Measurements from ENCODE around the gene ATXN7. TPM values are rescaled to one million over a fixed set of nuclear protein-coding genes. Genes with fewer than 3 reads are reported as not detected.

The ATXN7 gene
- polyA plus RNA-seq, 1 donor from 2014 or later, result 6.7 TPM

DNA sequence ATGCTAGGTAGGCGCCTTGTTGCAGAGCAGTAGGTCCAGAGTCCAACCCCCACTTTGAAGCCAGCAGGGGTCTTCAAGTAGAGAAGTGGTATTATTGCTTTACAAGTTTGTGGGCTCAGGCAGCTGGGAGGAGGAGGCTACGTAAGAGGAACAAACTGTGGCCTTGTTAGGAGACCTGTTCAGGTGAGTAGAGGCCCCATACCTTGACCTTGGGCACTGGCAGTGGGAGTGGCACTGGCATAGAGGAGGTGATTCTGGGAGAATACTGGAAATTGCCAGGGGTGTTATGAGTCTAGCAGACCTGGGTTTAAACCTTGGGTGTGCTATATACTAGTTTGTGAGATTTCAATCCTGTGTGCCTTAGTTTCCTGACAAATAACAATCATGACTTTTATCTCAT, 83.1 kb downstream of the ATXN7 start:
- Histone ChIP-seq H3K27ac (ENCODE audit: low read length) (no peak overlapping the region), H3K9me3 (ENCODE audit: low read length) (no peaks in the 10 kb centered on the region), H3K27me3 (ENCODE audit: insufficient read depth, low read depth, low read length) (no peaks in the 10 kb centered on the region), H3K79me2 (replicated peaks; ENCODE audit: insufficient read depth, low read length) (no peaks in the 10 kb centered on the region), H3F3A (ENCODE audit: insufficient read depth, low read length, poor library complexity, severe bottlenecking) (no peaks in the 10 kb centered on the region), H3K4me2 (ENCODE audit: low read length) (no peak overlapping the region), H2AFZ (ENCODE audit: low read depth, low read length) (no peak overlapping the region), H3K9ac (ENCODE audit: low read length) (no peak overlapping the region), H4K20me1 (ENCODE audit: insufficient read depth) (no peaks in the 10 kb centered on the region), H3K4me3 (ENCODE audit: low read length) (no peak overlapping the region), H3K9me2 (ENCODE audit: insufficient read depth, low read length) (no peaks in the 10 kb centered on the region), H3K36me3 (ENCODE audit: insufficient read depth, low read length) (no peaks in the 10 kb centered on the region)
- TF ChIP-seq SMC3 (conservative IDR thresholded peaks at IDR 0.05; ENCODE audit: poor library complexity), result no peak
- TF ChIP-seq EZH2 (IDR thresholded peaks at IDR 0.05; ENCODE audit: borderline replicate concordance, insufficient read depth, low read length, poor library complexity, severe bottlenecking), result no peak
- TF ChIP-seq, protein P1, sequence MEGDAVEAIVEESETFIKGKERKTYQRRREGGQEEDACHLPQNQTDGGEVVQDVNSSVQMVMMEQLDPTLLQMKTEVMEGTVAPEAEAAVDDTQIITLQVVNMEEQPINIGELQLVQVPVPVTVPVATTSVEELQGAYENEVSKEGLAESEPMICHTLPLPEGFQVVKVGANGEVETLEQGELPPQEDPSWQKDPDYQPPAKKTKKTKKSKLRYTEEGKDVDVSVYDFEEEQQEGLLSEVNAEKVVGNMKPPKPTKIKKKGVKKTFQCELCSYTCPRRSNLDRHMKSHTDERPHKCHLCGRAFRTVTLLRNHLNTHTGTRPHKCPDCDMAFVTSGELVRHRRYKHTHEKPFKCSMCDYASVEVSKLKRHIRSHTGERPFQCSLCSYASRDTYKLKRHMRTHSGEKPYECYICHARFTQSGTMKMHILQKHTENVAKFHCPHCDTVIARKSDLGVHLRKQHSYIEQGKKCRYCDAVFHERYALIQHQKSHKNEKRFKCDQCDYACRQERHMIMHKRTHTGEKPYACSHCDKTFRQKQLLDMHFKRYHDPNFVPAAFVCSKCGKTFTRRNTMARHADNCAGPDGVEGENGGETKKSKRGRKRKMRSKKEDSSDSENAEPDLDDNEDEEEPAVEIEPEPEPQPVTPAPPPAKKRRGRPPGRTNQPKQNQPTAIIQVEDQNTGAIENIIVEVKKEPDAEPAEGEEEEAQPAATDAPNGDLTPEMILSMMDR (IDR thresholded peaks at IDR 0.05; ENCODE audit: poor library complexity, severe bottlenecking), result no peak
- no peak for TF ChIP-seq RAD21 (conservative IDR thresholded peaks at IDR 0.05)
- no peak for TF ChIP-seq TAF1 (IDR thresholded peaks at IDR 0.05; ENCODE audit: low read depth)
- TF ChIP-seq POLR2AphosphoS5 (IDR thresholded peaks at IDR 0.05), result no peak
- TF ChIP-seq, protein P2, sequence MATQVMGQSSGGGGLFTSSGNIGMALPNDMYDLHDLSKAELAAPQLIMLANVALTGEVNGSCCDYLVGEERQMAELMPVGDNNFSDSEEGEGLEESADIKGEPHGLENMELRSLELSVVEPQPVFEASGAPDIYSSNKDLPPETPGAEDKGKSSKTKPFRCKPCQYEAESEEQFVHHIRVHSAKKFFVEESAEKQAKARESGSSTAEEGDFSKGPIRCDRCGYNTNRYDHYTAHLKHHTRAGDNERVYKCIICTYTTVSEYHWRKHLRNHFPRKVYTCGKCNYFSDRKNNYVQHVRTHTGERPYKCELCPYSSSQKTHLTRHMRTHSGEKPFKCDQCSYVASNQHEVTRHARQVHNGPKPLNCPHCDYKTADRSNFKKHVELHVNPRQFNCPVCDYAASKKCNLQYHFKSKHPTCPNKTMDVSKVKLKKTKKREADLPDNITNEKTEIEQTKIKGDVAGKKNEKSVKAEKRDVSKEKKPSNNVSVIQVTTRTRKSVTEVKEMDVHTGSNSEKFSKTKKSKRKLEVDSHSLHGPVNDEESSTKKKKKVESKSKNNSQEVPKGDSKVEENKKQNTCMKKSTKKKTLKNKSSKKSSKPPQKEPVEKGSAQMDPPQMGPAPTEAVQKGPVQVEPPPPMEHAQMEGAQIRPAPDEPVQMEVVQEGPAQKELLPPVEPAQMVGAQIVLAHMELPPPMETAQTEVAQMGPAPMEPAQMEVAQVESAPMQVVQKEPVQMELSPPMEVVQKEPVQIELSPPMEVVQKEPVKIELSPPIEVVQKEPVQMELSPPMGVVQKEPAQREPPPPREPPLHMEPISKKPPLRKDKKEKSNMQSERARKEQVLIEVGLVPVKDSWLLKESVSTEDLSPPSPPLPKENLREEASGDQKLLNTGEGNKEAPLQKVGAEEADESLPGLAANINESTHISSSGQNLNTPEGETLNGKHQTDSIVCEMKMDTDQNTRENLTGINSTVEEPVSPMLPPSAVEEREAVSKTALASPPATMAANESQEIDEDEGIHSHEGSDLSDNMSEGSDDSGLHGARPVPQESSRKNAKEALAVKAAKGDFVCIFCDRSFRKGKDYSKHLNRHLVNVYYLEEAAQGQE (IDR thresholded peaks at IDR 0.05; ENCODE audit: borderline replicate concordance), result no peak
- TF ChIP-seq EP300 (conservative IDR thresholded peaks at IDR 0.05; ENCODE audit: poor library complexity, severe bottlenecking), result no peak
- TF ChIP-seq MXI1 (conservative IDR thresholded peaks at IDR 0.05; ENCODE audit: poor library complexity, severe bottlenecking), result no peak

DNA sequence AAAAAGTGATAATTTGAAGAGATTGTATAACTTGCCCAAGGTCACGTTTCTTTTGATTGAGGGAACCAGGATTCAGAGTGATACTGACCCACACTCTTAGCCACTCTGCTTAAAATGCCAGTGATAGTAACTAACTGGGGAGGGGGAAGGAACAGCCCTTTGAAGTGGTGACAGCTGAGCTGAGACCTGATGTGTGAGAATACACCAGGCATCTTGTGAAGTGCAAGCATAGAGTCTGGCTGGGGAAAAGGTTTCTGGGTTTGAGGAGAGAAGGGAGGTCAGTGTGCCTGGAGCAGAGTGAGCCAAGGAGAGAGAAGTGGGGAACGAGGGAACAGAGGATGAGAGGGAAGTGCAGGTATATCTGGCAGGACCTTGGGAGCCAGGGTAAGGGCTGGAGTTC, 83.9 kb downstream of the ATXN7 start:
- Histone ChIP-seq H3K27ac (ENCODE audit: low read length) (no peak overlapping the region), H3F3A (ENCODE audit: insufficient read depth, low read length, poor library complexity, severe bottlenecking) (no peaks in the 10 kb centered on the region), H2AFZ (ENCODE audit: low read depth, low read length) (no peak overlapping the region), H3K79me2 (replicated peaks; ENCODE audit: insufficient read depth, low read length) (no peaks in the 10 kb centered on the region), H3K9ac (ENCODE audit: low read length) (no peak overlapping the region), H4K20me1 (ENCODE audit: insufficient read depth) (no peaks in the 10 kb centered on the region), H3K36me3 (ENCODE audit: insufficient read depth, low read length) (no peaks in the 10 kb centered on the region), H3K4me3 (ENCODE audit: low read length) (no peak overlapping the region), H3K4me2 (ENCODE audit: low read length) (no peak overlapping the region), H3K9me2 (ENCODE audit: insufficient read depth, low read length) (no peaks in the 10 kb centered on the region), H3K9me3 (ENCODE audit: low read length) (no peaks in the 10 kb centered on the region), H3K27me3 (ENCODE audit: insufficient read depth, low read depth, low read length) (no peaks in the 10 kb centered on the region)
- TF ChIP-seq EP300 (conservative IDR thresholded peaks at IDR 0.05; ENCODE audit: poor library complexity, severe bottlenecking), result no peak
- no peak for TF ChIP-seq TAF1 (IDR thresholded peaks at IDR 0.05; ENCODE audit: low read depth)
- no peak for TF ChIP-seq RAD21 (conservative IDR thresholded peaks at IDR 0.05)
- TF ChIP-seq MXI1 (conservative IDR thresholded peaks at IDR 0.05; ENCODE audit: poor library complexity, severe bottlenecking), result no peak
- TF ChIP-seq EZH2 (IDR thresholded peaks at IDR 0.05; ENCODE audit: borderline replicate concordance, insufficient read depth, low read length, poor library complexity, severe bottlenecking), result no peak
- TF ChIP-seq, protein P2 (IDR thresholded peaks at IDR 0.05; ENCODE audit: borderline replicate concordance), result no peak
- no peak for TF ChIP-seq POLR2AphosphoS5 (IDR thresholded peaks at IDR 0.05)
- TF ChIP-seq, protein P1 (IDR thresholded peaks at IDR 0.05; ENCODE audit: poor library complexity, severe bottlenecking), result no peak
- TF ChIP-seq SMC3 (conservative IDR thresholded peaks at IDR 0.05; ENCODE audit: poor library complexity), result no peak
